Esophagus muscularis mucosa (tissue), 3 donors: ENCODE measurements around the gene DOCK6.

Source experiments
- CTCF ChIP-seq, 3 experiments: fragments of 200-600 bp in 2 of 3; fragments of 450-650 bp in 1 of 3; sonication (generic) in 2 of 3; IDR thresholded peaks; one replicate each; pipeline ENCODE4 v1.5.1; 2017 to 2019; ENCODE audit warnings: antibody characterized with exemption in 3 of 3, mild to moderate bottlenecking in 2 of 3, moderate library complexity in 1 of 3
- POLR2A ChIP-seq: fragments of 450-650 bp; IDR thresholded peaks from one replicate; pipeline ENCODE4 v1.6.1; 2017; ENCODE audit warnings: antibody characterized with exemption, moderate library complexity, mild to moderate bottlenecking, low read depth

GRCh38 chr19:11182994-11183393, 79.3 kb downstream of the DOCK6 start:
- TF ChIP-seq CTCF (IDR thresholded peaks at IDR 0.05) (no peak), POLR2A (no peak)
